Chondrocyte (in vitro differentiated cells): ENCODE results near the gene ROBO4. TPM values are rescaled to one million over a fixed set of nuclear protein-coding genes. Genes with fewer than 3 reads are reported as not detected.
A peak's percentile ranks its signal among the peaks of the same experiment; 100 is the strongest.

Source experiments
- DNase-seq: peaks from one replicate; pipeline ENCODE4 v3.0.0; 2021; ENCODE audit warnings: mixed read lengths, low spot score
- H3K27ac Mint-ChIP-seq: one replicate; pipeline ENCODE4 v1.8.0; 2021; ENCODE audit warnings: mild to moderate bottlenecking, moderate library complexity, mixed read lengths; ENCODE audit not compliant: unreplicated experiment
- H3K27me3 Mint-ChIP-seq: 2 replicates; pipeline ENCODE4 v1.8.0; 2021; ENCODE audit warnings: low read depth, mixed read lengths
- H3K36me3 Mint-ChIP-seq: 2 replicates; pipeline ENCODE4 v1.8.0; 2021; ENCODE audit warnings: low read depth, mixed read lengths
- H3K4me1 Mint-ChIP-seq: 2 replicates; pipeline ENCODE4 v1.8.0; 2021; ENCODE audit warnings: low read depth, mild to moderate bottlenecking, mixed read lengths
- H3K4me3 Mint-ChIP-seq: one replicate; pipeline ENCODE4 v1.8.0; 2021; ENCODE audit warnings: mild to moderate bottlenecking, moderate library complexity, mixed read lengths; ENCODE audit not compliant: unreplicated experiment
- H3K9me3 Mint-ChIP-seq: 2 replicates; pipeline ENCODE4 v1.8.0; 2021; ENCODE audit warnings: low read depth, mixed read lengths
- CTCF ChIP-seq: fragments of 200-600 bp; sonication (generic); IDR thresholded peaks from 2 replicates; pipeline ENCODE4 v1.5.0; 2021; ENCODE audit warnings: antibody characterized with exemption, mild to moderate bottlenecking, moderate library complexity
- total RNA-seq: library from RNA; stranded (reverse); gene quantifications from 3 replicates; pipeline ENCODE4 v1.2.1, GENCODE V29; 2021

Gene ROBO4
- total RNA-seq, 1 donor from 2014 or later = not detected

GRCh38 chr11:124884340-124884739 lies 13.3 kb downstream of the ROBO4 start:
- DNase-seq = no peak
- no peaks in the 10 kb centered on the region for H3K36me3 Mint-ChIP-seq
- H3K27ac Mint-ChIP-seq = no peak overlapping the region
- H3K4me3 Mint-ChIP-seq = no peak overlapping the region
- H3K4me1 Mint-ChIP-seq = peaks cover 12% of the 10 kb centered on the region
- no peak for TF ChIP-seq CTCF
- no peaks in the 10 kb centered on the region for H3K27me3 Mint-ChIP-seq
- no peaks in the 10 kb centered on the region for H3K9me3 Mint-ChIP-seq

DNA sequence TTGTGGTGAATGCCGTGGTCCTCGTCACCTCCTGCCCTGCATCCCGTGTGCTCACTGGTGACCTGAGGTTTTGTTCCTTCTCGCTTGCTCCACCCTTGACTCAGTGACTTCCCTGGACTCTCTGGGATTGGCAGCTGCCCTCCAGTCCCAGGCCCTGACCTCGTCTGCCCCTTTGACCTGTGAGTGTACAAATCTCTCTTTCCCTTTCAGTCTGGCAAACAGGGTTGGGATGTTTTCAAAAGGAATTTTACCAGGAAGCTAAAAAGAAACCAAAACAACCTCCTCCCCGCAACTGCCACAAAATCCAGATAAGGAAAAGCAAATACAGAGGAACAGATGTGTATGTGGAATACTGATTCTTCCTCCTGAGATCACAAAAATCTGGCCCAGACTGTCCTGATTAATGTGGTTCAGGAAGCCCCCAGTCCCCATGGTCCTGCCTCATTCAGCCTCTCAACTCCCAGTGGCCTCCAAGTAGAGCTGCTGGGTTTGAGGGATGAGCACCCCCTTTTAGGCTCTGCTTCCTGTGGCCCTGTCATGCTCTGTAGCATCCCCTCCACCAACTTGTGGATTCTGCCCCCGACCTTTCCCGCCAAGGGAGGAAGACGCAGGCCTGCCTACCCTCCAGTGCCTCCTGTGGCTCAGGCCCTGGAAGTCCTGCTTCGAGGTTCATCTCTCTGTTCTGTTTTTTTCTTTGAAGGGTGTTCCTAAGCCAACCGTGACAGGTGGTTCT lies 15.2 kb downstream of the ROBO4 start:
- Mint-ChIP-seq H3K4me1 (peaks cover 16% of the 10 kb centered on the region), H3K36me3 (no peaks in the 10 kb centered on the region), H3K27me3 (no peaks in the 10 kb centered on the region), H3K27ac (peak overlapping the region; percentile 41), H3K4me3 (no peak overlapping the region), H3K9me3 (no peaks in the 10 kb centered on the region)
- no peak for TF ChIP-seq CTCF
- no peak for DNase-seq

GRCh38 chr11:124880958-124881357 lies 16.7 kb downstream of the ROBO4 start:
- TF ChIP-seq CTCF = no peak

GRCh38 chr11:124880290-124880611 lies 17.4 kb downstream of the ROBO4 start:
- Mint-ChIP-seq H3K36me3 (no peaks in the 10 kb centered on the region), H3K27me3 (no peaks in the 10 kb centered on the region), H3K4me1 (peaks cover 32% of the 10 kb centered on the region), H3K4me3 (no peak overlapping the region), H3K27ac (no peak overlapping the region), H3K9me3 (no peaks in the 10 kb centered on the region)
- no peak for DNase-seq
- no peak for TF ChIP-seq CTCF

More at GRCh38 chr11:124880958-124881357, 16.7 kb downstream of the ROBO4 start:
- no peaks in the 10 kb centered on the region for H3K27me3 Mint-ChIP-seq
- no peak for DNase-seq
- no peaks in the 10 kb centered on the region for H3K36me3 Mint-ChIP-seq
- no peaks in the 10 kb centered on the region for H3K9me3 Mint-ChIP-seq
- H3K27ac Mint-ChIP-seq = no peak overlapping the region
- H3K4me3 Mint-ChIP-seq = no peak overlapping the region
- peaks cover 26% of the 10 kb centered on the region for H3K4me1 Mint-ChIP-seq

DNA sequence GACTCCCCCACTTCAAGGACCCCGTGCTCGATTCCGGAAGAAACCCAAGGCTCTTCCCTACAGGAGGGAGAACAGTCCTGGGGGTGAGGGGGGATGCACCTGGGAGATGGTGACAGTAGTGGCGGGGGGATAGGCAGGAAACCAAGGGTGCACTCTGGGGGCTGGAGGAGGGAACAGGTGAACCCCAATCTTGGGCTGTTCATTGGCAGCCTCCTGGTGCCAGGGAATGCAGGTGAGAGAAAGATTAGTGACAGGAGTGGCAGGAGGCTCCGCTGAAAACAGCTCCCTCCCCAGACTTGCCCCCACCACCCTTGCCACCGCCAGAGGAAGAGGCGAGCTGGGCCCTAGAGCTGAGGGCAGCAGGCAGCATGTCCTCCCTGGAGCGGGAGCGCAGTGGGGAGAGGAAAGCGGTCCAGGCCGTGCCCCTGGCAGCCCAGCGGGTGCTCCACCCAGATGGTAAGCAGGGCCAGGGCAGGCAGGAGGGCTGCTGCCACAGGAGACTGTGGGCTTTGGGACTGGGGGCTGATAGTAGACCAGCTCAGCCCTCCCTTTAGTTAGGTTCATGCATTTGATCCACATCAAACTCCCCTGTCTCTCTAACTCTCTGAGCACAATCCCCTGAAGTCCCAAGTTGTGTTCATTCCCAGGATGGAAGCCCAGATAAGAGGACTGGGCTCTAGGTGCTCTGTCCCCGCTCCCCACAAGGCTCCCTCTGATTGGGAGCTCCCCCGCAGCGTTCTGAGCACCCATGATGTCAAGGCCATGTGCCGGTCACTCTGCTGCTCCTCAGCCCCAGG lies 18.0 kb downstream of the ROBO4 start:
- peaks cover 32% of the 10 kb centered on the region for H3K4me1 Mint-ChIP-seq
- no peak overlapping the region for H3K4me3 Mint-ChIP-seq
- H3K27me3 Mint-ChIP-seq = no peaks in the 10 kb centered on the region
- H3K36me3 Mint-ChIP-seq = no peaks in the 10 kb centered on the region
- no peak overlapping the region for H3K27ac Mint-ChIP-seq
- H3K9me3 Mint-ChIP-seq = no peaks in the 10 kb centered on the region
- no peak for TF ChIP-seq CTCF
- no peak for DNase-seq
